ENCODE results near the gene NRG3.

Gene NRG3

DNA sequence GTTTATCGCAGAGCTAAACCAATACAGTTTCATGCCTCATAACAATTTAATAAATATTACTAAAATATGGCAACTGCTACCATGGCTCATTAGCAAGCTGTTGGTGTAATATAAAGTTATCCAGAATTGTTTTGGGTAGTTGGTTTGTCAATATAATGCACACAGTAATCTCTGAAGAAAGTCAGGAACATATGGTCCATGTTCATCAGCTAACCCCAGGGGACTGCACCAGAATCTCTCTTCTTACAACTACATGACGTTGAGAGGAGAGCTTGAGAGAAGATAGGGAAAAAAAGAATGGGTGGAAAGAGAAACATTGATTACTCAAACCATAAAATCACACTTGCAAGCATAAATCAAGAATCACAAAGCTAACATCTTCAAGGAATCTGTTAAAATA is 333.7 kb downstream of the NRG3 start:
- in situ Hi-C loops (cut with MboI; ENCODE audit: low sequenced_read_pairs) = no loop called here

DNA sequence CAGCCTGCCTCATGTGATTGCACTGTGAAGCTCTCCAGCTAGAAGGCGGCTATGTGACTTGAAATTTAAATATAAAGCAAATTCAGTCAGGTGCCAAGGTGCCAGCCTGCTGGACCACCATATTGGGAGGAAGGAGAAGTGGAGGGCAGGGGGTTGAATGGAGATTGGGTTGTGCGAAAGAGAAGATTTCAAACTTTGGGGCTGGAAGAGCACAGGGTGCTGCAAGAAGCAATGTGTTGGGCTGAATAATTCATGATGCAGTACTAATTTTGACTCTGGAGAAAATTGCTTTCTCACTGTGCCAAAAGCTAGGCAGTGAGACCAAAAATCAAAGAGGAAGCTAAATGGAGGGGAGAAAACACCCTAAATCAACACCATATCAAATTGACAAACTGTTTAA is 335.3 kb downstream of the NRG3 start:
- in situ Hi-C loops (cut with MboI; ENCODE audit: low sequenced_read_pairs) = no loop called here

DNA sequence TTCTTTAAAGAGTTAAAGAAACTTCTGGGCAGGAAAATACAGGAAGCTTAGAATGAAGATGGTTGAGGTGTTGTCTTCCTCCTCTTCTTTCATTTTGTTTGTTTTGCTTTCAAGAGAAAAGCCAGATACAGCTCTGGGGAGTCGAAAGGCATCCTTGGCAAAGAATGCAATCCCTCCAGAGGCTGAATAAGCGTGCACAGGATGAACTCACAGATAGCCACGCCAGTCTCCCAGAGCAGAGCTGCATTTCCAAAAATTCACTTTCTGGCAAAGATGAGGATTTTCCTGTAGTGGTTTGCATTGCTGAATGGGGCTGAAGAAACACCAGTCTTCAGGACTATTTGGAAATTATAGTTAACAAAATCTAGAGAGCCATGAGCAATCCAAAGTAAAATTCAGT is 336.4 kb downstream of the NRG3 start:
- in situ Hi-C loops (cut with MboI; ENCODE audit: low sequenced_read_pairs) = no loop called here

DNA sequence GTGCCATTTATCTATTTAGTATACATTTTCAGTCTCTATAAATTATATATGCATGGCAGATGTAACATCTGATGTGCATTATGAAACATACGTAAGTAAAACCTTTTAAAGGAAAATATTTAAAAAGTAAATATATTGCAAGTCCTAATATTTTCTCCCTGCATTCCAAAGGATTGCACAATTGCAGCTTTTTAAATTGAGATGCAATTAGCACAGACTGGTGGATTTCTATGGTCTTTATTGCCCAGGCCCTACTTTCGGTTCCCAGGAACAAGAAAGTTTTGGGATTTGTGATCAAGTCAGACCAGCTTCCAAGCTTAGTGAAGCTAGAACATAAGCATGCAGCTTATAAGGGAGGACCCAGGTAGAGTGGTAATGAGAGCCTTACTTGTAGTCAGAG is 337.8 kb downstream of the NRG3 start:
- in situ Hi-C loops (cut with MboI; ENCODE audit: low sequenced_read_pairs) = no loop called here

DNA sequence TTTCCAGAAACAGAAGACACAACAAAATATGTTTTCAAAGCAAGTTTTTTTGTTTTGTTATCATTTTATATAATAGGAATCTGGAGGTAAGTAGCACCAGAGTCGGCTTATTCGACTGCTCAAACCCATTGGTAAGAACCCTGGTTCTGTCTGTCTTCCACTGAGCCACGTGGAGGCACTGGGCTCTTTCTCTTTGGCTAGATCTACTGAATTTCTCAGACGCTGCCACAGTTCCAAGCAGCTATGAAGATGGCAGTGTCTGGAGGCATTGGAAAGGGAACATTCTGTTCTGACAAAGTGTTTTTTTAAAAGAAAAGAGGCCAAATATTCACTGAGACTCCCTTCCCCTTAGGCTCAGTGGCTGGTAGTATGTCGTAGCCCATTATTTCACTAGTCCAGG is 338.8 kb downstream of the NRG3 start:
- in situ Hi-C loops (cut with MboI; ENCODE audit: low sequenced_read_pairs) = no loop called here

DNA sequence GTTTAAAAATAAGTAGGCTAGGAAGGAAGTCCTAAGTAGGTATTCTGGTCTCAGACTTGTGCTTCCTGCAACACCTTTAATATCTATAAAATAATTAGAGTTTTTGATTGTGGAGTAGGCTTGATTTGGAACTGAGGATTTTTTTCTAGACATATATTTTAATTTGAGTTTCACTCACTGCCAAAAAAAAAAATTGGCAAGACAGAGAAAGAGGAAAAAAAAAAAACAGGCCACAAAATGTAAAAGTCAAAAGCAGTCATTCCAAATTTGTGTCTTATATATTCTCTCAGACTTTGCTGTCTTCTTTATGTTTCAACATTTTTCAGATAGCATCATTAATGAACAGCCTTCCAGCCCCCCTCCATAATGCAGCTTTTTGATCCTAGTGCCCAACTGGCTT is 346.1 kb downstream of the NRG3 start:
- in situ Hi-C loops (cut with MboI; ENCODE audit: low sequenced_read_pairs) = no loop called here

DNA sequence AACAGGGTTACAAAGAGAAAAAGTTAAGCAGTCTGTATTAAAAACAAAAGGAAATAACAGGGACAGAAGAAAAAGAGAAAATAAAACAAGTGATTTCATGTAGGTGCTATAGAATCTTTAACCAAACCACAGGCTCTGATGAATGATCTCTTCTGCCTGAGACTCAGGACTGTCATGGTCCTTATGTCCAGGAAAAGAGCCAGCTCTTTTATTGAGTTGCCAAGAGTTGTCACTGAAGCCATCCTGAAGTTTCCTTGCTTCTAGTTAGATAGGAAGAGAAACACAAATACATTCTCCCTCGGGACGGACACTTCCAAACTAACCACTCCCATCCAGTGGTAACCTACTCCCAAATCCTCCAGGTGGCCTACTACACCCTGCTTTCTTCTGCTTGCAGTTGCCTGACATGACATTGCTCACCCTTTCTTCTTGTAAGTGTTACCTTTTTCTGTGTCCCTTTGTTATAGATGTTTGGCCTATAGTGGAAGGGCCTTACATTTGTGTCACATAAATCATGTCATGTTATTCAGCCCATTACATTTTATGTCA is 346.7 kb downstream of the NRG3 start:
- in situ Hi-C loops (cut with MboI; ENCODE audit: low sequenced_read_pairs) = no loop called here

DNA sequence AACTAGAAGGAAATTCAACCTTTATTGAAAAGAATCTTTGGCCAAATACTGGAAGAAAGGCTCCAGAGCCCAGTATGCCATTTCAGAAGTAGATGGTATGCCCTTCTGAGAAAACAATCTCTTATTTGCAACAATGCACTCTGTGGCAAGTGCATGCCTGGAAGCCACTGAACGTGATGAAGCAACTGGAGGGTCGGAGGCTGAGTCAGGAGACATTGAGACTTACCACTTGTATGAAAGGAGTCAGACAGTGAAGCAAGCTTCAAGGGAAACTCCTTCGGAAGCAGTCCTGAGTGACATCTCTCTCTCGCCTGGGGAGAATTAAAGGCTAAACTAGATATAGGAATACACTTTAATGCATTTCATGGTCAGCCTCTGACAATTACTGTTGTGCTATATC is 353.7 kb downstream of the NRG3 start:
- in situ Hi-C loops (cut with MboI; ENCODE audit: low sequenced_read_pairs) = no loop called here

DNA sequence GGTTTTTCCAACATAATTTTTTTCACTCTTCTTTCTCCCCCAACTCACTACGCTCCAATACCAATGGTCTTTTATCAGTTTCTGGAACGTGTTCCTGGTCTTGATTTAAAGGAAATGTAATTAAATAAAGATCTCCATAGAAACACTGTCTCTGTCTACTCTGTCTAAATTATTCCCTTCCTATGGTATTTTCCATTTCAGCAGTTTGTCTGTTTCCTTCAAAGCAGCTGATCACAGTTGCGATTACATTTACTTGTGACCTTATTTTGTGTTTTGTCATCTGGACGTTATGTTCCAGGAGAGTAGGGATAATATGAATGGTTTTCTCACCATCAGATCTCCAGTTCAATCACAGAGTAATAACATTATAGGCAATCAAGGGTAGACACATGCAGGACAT is 359.2 kb downstream of the NRG3 start:
- in situ Hi-C loops (cut with MboI; ENCODE audit: low sequenced_read_pairs) = no loop called here

DNA sequence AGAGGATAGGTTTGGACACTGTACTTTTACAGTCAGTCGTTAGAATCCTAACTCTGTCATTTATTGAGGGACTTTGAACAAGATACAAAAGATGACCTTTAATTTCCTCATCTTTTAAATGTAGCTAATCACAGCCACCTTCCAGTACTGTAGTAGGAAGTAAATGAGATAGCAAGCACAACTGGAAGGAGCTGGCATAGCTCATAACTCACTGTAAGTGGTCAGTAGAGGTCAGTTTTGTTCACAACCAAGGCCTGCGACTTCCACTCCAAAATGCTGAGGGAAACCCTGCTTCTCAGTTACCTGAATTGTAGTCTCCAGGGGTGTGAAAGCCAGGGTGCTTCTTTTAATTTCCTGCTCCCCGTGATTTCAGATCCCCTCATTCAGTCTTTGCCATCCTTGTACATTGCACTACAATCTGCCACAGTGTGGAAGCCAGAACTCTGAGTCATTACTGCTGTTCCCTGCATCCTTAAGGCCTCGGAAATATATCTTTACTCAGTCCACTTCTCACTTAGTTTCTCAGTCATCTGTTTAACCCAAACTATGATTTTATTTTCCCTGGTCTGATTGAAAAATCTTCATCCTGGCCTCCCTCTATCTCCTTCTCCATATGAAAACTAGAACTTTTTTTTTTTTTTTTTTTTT is 361.2 kb downstream of the NRG3 start:
- in situ Hi-C loops (cut with MboI; ENCODE audit: low sequenced_read_pairs) = no loop called here

DNA sequence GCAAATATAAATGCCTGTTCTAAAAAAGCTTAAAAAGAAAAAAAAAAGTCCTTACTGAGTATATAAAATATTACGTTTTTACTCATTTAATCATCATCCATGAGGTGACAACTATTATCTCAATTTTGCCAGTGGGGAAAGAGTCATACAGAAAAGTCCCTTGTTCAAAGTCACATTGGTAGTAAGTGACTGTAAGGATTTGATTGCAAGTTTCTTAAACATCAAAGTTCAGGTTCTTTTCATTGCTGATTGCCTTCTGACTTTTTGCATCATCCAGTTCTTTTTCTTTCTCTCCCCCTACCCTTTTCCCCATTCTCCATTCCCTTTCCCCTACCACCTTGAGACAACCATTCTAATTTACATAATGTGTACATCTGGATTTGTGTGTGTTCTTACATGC is 363.3 kb downstream of the NRG3 start:
- in situ Hi-C loops (cut with MboI; ENCODE audit: low sequenced_read_pairs) = no loop called here

DNA sequence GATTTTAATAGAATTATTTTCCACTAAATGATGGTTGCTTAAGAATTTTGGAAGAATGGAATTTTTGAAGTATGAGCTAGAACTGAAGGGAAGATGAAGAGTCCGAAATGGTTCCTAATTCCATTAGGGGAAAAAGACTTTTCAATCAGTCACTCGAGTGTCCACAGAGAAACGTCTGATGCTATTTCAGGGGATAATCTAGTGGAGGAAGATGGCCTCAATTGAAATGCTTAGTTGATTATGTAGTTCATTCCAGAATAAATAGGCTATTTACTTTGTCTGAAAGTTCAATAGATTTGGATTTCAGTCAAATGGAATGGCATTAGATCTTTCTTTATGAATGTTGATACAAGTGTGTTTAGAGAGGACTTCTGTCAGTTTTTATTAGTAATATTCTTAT is 365.4 kb downstream of the NRG3 start:
- in situ Hi-C loops (cut with MboI; ENCODE audit: low sequenced_read_pairs) = no loop called here

DNA sequence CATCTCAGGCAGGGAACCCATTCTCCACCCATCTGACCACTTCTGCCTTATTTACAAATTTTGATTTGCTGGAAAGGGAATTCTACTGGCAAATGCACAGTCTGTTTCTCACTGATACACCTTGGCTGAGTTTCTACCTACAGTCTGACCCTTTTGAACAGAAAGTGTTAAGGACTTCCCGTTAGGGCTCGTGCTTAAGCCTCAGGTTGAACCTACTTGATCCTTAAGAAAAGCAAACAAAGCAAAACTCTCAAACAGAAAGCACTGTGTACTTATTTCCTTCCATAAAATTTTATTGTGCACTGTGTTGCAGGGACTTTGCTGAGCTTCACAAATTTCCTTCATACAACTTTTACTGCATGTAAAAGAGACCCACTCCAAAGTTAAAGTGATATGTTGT is 367.8 kb downstream of the NRG3 start:
- in situ Hi-C loops (cut with MboI; ENCODE audit: low sequenced_read_pairs) = no loop called here

DNA sequence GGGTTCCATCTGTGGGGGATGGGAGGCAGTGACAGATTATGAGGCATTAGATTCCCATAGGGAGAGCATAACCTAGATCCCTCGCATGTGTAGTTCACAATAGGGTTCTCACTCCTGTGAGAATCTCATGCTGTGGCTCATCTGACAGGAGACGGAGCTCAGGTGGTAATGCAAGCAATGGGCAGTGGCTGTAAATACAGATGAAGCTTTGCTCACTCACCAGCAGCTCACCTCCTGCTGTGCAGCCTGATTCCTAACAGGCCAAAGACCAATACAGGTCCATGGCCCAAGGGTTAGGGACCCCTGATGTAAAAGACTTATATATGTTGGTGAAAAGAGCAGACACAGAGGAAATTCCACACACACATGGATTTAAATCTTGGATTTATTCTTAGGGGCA is 370.2 kb downstream of the NRG3 start:
- in situ Hi-C loops (cut with MboI; ENCODE audit: low sequenced_read_pairs) = no loop called here

DNA sequence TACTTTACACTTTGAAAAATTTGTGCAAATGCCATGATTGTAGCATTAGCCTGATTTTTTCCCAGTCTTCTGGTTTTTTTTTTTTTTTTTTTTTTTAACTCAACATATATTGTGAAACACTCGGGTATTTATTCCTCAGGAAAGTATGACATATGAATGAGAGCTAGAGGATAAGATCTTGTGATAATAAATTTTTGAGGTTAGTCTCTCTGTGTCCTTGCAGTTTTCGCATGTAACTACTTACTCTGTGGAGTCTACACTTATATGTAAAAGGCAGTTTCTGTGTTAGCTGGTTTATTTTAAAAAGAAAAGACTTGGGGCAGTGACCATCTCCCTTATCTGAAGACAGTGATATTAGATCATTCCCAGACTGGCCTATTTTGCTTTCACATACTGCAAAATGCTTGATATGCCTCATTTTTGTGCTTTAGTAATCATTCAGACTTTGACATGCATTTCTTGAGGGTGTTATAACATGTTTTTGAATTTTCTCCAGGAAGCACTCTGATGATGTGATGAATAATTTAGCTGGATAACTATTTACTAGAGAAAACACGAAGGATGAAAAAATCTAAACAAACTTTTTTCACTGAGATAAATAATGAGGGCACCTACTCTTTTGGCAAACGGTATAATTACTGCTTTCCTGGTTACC is 371.0 kb downstream of the NRG3 start:
- in situ Hi-C loops (cut with MboI; ENCODE audit: low sequenced_read_pairs) = no loop called here

DNA sequence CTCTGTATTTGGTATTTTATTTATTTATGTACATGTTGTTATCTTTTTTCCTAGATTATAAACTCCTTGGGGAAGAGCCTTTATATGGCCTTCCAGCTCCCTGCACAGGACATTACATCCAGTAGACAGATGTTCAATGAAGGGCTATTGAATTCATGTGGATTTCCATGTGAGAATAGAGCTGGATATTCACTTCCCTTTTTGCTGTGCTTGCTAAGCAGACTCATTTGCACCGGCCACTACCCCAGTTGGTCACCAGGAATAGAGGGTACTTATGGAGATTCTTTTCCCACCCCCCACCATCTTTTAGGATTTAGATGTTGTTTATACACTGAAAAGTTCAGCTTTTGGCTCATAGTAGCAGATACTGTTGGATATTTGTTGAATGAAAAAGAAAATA is 374.1 kb downstream of the NRG3 start:
- in situ Hi-C loops (cut with MboI; ENCODE audit: low sequenced_read_pairs) = no loop called here

DNA sequence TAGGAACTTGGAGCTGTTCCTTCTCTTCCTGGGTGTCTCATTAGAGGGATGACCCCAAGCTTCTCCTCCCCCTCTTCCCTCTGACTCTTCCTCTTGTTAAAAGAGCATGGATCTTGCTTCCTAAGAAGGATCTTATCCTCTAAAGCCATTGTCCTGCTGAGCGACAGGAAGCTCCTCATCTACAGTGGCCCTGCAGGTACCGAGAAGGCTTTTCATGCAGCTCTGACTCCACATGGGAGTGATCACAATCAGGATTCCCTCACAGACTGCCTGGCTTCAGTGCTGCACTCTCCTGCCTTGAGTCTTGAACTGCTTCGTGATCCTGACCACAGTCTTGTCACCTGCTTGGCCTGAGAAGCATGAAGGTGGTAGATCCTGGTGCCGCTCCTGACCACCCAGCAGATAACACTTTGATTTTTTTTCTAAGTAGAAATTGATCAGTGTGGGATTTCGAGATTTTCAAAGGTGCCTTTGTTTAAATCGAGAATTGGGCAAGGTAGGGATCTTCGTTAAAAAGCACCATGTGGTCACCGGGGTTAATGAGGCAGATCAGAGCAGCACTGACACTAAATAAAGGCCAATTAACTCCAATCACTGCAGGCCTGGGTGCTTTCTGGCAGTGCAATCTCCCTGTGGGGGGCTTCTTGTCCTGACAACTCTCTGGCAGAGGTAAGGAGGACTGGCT is 376.4 kb downstream of the NRG3 start:
- in situ Hi-C loops (cut with MboI; ENCODE audit: low sequenced_read_pairs) = no loop called here

DNA sequence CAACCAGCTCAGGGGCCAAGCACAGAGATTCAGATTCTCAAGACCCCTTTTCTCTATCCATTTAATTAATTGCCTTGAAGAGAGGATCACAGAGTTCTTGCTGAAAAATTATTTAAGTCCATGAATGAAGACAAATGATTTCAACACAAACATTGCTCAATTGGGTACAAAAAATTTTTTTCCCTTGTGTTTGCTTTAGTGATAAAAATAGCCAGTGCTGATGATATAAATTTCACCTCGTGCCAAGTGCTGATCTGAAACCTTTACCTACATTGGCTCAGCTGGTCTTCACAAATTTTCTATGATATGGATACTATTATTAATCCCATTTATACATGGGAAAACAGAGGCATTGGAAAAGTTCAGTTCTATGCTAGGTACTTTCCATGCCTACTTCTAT is 377.1 kb downstream of the NRG3 start:
- in situ Hi-C loops (cut with MboI; ENCODE audit: low sequenced_read_pairs) = no loop called here

DNA sequence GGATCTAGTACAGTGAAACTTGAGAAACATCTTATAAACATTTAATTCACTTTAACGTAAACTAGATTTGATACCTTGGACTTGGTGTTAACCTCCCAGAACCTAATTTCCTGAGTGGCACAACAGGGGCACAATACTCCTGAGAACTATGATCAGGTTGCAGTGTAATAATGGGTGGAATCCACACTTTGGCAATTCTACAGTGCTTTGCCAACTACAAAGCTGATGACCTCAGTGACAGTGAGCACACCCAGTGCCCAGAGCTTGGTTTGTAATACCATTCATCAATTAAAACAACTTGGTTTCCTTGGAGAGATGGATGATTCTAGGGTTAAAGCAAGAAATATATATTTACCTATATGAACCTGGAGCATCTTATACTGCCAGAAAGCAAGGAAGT is 379.2 kb downstream of the NRG3 start:
- in situ Hi-C loops (cut with MboI; ENCODE audit: low sequenced_read_pairs) = no loop called here

DNA sequence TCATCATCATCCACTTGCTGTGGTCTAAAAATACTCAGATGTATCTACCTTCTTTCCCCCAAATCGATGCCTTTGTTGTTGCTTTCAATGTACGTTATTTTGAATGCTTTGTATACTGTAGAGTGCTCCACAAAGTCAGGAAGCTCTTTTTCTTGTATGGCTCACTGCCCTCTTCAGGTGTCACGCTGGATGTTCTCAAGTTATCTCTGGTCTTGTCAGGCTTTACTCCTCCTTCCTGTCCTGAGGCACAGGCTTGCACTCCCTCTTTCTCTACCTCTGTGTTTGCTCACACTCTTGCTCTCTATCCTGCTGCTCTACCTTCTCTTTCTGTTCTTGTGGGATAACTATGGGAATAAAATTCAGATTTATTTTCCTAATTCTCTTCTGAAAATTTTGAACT is 381.3 kb downstream of the NRG3 start:
- in situ Hi-C loops (cut with MboI; ENCODE audit: low sequenced_read_pairs) = no loop called here

DNA sequence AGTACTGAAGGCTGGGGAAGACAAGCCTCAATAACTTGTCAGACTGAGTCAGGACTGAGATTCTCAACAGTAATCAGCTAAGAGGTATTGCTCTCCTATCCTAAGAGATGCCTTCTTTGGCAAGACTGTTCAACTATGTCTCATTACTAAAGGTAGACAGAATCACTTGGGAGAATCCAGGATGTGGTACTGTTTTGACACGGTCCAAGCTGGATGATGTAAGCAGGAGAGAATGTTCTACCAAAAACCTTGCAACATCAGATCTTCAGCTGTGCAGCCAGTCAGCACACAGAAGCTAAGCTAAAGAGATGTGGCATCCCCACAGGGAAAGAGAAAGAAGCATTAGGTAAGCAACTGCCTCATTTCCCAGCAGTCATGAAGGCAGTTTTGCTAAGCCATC is 391.4 kb downstream of the NRG3 start:
- in situ Hi-C loops (cut with MboI; ENCODE audit: low sequenced_read_pairs) = no loop called here

DNA sequence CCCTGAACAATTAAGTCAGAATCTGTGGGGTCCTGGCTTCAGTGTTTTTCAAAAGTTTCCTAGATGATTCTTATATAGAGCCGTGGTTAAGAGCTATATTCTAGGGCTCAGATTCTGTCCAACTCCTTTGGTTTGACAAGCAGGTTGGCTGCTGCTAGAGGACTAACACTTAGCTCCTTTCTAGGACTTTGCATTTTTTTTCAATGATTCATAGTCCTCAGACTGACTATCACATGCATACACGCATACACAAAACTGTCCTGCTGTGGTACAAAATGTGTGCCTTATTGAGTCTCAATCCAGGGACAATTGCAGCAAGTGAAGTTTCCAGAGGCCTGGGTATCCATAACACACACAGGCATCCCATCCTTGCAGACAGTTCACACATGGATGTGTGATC is 392.0 kb downstream of the NRG3 start:
- in situ Hi-C loops (cut with MboI; ENCODE audit: low sequenced_read_pairs) = no loop called here

Measured in HL-60/S4 treated with retinoic acid at 250 ng/mL for 4 days and 3 days (cell line).